HG03439 (cell line): ENCODE measurements around the gene MED25.
"Not testable (repeated sequence)": the region's sequence is repeated elsewhere in the genome, so short reads cannot be mapped to it uniquely, and the experiment has no call there.

Experiments used
- ATAC-seq: cut with Tn5 transposase; IDR thresholded peaks from one replicate; pipeline ENCODE4 v1.9.1; 2021; ENCODE audit warnings: mild to moderate bottlenecking, moderate library complexity; ENCODE audit not compliant: unreplicated experiment

MED25 gene

DNA sequence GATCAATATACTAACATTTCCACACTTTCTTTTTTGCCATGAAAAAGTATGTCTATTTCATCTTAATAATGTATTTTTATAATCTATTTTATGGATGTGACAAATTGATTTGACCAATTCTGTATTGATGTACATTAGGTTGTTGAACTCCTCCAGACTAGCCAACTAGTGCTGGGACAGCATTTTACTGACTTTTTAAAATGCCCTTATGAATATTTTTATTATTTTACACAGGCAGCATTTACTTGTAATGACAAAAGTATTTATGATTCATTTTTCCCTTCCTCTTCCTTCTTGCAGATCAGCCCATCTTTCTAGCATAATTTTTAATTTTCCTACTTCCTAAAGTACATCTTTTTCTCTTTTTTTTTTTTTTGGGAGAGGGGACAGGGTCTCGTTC, 4.1 kb upstream of the MED25 start:
- no peak for ATAC-seq

DNA sequence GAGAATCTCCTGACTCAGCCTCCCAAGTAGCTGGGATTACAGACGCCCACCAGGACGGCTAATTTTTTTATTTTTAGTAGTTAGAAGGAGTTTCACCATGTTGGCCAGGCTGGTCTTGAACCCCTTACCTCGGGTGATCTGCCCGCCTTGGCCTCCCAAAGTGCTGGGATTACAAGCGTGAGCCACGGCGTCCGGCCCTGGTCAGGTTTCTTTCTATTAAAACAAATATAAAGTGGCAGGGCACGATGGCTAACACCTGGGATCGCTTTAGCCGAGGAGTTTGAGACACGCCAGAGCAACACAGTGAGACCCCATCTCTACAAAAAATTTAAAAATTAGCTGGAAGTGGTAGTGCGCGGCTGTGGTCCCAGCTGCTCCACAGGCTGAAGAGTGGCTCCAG, 1.5 kb upstream of the MED25 start:
- no peak for ATAC-seq

DNA sequence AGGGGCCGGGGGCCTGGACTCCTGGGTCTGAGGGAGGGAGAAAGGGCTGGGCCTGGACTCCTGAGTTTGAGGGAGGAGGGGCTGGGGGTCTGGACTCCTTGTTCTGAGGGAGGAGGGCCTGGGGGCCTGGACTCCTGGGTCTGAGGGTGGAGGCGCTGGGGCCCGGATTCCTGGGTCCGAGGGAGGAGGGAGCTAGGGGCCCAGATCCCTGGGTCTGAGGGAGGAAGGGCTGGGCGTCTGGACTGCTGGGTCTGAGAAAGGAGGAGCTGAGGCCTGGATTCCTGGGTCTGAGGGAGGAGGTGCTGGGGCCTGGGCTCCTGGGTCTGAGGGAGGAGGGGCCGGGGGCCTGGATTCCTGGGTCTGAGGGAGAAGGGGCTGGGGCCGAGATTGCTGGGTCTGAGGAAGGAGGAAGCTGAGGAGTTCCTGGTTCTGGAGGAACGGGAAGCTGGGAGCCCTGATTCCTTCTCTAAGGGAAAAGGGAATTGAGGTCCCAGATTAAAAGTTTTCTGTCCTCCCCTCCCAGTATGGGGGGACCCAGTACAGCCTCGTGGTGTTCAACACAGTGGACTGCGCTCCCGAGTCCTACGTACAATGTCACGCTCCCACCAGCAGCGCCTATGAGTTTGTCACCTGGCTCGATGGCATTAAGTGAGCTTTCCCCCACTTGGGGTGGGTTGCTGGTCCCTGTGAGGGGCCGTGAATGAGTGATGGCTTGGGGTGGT, 721 bp downstream of the MED25 start:
- ATAC-seq = no peak

DNA sequence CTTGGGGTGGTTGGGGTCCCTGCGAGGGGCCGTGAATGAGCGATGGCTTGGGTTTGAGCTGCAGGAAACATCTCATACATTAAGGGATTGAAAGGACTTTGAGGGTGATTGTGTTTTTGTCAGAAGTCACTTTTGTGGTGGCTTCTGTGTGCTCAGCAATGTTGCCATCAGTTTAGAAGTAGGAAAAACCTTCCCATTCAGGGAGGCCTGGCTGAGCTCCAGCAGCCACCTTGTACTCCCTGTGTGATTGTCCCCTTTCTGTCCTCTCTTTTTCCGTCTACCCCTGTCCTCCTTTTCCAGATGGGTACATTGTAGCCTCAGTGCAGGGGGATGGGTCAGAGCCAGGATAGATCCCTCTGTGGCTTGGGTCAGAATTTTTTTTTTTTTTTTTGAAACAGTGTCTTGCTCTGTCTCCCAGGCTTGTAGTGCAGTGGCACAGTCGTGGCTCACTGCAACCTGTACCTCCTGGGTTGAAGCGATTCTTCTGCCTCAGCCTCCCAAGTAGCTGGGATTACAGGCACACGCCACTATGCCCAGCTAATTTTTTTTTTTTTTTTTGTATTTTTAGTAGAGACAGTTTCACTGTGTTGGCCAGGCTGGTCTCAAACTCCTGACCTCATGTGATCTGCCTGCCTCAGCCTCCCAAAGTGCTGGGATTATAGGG, 1.5 kb downstream of the MED25 start:
- not testable (repeated sequence) for ATAC-seq

DNA sequence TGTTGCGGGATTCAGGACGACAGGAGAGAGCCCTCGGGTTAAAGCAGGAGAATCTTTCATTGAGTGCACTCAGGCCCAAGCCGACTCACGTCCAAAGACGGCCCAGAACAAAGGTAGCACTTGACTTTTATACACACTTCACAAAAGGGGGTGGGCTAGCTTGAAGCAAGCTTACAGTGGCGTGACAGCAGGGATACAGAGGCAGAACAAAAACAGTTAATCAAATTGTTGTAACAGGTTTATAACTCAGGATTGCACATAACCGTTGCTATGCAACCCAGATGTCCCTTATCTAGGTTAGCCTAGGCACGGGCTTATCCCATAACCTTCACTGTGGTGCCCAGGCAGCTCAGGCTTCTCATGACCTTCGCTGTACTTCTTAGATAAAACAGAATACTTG, 2.0 kb downstream of the MED25 start:
- ATAC-seq = no peak

DNA sequence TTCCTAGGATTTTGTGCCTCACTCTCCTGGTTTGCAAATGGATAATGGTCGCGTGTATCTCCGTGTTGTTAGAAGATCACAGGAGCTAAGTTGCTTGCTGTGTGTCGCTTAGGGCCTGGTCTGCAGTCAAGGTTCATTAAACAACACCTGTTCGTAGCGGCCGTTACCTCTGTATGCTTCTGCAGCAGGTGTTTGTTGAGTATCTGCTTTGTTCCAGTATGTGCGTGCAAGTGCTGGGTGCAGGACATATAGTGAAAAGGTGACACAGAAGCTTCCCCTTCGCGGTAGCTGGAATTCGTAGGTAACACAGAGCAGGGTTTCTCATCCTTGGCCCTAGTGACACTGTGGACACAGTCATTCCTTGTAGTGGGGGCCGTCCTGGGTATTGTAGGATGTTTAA, 5.4 kb downstream of the MED25 start:
- no peak for ATAC-seq

DNA sequence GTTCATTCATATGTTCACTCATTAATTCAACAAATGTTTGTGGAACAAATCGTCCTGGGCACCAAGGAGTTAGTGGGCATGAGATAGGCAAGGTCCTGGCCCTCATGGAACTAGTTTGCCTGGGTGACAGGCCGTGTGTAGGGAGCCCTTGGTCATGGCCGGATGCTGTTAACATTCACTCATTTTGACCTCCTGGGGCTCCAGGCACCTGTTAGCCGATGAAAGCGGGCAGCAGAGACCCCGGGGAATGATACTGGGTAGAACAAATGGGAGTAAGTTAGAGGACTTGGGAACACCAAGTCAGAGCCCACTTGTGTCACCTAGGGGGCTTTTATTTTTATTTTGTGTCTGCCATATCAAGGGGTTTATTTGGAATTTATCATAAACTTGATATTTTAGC, 6.6 kb downstream of the MED25 start:
- ATAC-seq = no peak

DNA sequence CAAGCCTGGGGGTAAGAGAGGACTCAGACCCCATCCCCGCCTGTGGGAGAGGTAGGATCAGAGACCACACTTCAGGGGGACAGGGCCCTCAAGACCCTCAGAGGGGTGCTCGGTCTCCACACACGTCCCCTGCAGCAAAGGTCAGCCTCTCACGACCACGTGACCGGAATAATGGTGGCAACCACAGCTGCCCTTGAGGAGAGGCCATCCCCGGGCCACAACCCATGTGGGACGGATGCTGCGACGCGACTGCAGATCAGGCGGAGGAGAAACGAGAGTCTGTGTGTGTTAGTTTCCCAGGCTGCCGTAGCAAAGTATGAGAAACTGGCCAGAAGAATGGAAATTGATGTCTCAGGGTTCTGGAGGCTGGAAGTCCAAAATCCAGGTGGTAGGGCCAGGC, 8.9 kb downstream of the MED25 start:
- no peak for ATAC-seq

DNA sequence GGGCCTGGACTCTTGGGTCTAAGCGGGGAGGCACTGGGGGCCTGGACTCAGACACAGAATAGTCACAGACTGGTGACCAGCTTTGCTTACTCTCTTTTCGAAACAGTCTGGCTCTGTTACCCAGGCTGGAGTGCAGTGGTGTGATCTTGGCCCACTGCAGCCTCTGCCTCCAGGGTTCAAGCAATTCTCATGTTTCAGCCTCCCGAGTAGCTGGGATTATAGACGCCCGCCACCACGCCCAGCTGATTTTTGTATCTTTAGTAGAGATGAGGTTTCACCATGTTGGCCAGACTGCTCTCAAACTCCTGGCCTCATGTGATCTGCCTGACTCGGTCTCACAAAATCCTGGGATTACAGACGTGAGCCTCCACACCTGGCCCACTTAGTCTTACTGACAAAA, 11.1 kb downstream of the MED25 start:
- no peak for ATAC-seq

DNA sequence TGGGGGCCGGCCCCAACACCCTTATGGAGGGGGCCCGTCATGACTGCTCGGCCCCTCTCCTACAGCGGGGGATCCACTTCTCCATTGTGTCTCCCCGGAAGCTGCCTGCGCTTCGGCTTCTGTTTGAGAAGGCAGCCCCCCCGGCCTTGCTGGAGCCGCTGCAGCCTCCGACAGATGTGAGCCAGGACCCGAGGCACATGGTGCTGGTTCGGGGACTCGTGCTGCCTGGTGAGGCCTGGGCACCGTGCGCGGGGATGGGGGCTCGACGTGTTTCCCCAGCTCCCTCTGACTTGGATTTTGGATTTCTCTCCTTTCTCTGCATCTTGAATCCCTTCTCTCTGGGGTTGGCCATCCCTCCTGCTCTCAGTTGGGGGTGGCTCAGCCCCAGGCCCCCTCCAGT, 11.6 kb downstream of the MED25 start:
- ATAC-seq = no peak

DNA sequence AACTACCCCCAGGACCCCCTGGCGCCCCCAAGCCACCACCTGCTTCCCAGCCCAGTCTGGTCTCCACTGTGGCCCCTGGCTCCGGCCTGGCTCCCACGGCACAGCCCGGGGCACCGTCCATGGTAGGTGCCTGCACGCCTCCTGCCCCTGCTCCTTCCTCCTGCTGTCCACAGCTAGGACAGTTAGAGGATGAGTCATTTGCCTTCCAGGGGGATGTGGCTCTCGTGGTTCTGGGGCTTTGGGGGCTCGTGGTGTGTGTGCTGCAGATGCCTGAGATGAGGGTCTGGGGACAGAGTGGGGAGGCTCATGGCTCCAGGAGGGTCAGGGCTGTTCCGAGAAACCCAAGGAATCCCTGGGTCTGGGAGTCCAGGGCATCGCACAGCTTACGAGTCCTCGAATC, 12.7 kb downstream of the MED25 start:
- ATAC-seq = no peak

DNA sequence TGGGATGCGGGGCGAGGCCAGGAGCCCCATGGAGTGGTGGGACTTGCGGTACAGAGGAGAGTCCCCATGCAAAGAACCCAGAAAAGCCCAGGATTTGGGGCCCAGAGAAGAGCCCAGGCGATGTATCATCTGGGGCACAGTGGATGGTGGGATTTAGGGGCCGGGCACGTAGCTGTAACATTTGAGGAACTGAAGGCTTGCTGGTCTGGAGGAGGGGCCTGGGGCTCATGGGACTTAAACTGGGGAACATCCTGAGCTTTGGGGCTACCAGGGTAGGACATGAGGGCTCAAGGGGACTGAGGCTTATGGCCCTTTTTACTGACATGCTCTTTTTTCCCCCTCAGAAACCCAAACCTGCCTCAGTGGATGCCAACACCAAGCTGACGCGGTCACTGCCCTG, 13.5 kb downstream of the MED25 start:
- no peak for ATAC-seq

DNA sequence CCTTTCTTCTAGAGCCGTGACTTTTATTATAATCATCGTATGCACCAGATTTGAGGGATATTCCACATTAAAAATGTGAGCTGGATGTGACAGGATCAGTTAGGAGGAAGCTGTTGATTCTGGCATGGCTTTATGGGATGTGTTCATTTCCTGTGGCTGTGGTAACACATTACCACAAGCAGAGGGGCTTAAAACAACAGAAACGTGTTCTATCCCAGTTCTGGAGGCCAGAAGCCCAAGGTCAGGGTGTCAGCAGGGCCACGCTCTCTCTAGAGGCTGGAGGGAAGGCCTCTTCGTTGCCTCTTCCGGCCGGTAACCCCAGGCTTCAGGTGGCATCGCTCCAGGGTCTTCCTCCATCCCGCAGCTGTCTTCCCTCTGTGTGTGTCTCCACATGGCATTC, 14.5 kb downstream of the MED25 start:
- no peak for ATAC-seq

DNA sequence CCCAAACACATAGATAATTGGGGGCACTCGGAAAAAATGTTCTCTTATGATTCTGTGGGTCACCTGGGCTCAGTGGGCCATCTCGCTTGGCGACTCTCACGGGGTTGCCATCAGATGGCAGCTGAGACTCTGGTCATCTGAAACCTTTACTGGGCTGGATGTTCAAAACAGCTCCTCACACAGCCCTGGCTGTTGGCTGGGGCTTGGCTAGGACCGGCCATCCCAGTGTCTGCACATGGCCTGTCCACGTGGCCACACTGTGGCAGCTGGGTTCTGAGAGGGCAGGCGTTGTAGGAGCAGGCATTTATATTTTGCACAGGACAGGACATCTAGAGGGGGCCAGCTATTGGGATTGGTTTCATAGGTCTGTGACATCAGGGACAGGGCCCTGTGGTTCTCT, 15.5 kb downstream of the MED25 start:
- ATAC-seq = no peak

DNA sequence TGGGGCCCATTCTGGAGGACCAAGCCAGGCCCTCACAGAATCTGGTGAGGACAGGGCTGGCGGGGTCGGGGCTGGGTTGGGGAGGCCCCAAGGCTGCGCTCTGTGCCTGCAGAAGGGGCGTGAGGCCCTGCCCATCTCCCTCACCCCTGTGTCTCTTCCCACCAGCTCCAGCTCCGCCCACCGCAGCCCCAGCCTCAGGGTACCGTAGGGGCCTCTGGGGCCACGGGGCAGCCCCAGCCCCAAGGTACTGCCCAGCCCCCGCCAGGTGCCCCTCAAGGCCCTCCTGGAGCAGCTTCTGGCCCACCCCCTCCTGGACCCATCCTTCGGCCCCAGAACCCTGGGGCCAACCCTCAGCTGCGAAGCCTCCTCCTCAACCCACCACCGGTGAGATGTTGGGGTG, 17.5 kb downstream of the MED25 start:
- ATAC-seq = no peak

DNA sequence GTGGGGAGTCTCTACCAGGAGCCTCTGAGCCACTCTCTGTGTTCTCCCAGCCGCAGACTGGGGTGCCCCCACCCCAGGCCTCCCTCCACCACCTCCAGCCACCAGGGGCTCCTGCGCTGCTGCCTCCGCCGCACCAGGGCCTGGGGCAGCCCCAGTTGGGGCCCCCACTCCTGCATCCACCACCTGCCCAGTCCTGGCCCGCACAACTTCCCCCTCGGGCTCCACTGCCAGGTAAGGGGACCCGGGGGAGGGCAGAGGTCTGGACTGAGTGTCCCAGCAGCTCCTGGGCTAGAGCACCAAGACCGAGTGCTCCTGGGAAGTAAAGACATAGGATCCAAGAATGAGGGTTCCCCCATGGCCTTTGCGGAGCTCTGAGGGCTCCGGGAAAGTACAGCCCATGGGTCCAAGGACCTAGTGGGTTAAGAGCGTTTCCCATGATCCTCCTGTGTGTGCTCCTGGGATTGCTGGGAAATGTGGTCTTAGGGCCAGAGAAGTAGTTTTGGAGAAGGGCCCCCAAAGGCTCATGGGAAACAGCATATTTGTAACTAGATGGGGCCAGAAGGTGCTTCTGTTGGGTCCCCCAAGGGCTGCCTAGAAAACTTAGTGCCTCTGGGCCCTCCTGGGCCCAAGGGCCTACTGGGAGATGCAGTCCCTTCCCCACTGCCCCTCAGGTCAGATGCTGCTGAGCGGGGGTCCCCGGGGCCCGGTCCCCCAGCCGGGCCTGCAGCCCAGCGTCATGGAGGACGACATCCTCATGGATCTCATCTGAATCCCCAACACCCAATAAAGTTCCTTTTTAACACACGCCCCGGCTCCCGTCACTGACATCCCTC, 18.3 kb downstream of the MED25 start:
- no peak for ATAC-seq

DNA sequence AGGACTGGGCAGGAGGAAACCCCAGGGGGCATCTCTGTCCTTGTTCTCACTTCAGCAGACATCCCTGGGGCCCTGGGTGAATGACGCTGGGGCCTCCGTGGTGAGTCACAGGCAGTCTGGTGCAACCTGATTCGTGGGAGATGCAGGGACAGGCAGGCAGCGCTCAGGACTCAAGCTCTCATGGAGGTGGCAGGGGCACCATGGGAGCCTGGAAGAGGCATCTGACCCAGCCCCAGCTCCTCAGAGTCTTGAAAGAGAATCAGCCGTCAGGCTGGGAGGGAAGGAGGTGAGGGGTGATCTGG, 18.9 kb downstream of the MED25 start:
- no peak for ATAC-seq

DNA sequence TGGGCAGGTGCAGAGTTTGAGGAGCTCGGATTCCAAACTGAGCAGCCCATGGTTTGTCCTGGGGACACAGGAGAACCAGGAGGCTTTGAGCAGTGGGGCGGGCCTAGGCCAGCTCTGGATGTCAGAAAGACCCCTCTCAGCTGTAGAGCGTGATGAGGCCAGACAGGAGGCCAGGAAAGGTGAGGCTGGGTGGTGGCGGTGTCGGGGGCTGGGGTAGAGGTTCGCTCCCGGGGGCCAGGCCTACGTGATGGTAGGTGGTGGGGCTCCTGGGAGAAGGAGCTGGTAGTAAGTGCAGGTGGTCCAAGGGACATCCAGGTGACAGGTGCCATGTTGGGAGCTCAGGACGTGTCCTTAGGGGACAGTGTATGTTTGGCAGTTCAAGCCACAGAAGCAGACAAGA, 19.3 kb downstream of the MED25 start:
- ATAC-seq = no peak

DNA sequence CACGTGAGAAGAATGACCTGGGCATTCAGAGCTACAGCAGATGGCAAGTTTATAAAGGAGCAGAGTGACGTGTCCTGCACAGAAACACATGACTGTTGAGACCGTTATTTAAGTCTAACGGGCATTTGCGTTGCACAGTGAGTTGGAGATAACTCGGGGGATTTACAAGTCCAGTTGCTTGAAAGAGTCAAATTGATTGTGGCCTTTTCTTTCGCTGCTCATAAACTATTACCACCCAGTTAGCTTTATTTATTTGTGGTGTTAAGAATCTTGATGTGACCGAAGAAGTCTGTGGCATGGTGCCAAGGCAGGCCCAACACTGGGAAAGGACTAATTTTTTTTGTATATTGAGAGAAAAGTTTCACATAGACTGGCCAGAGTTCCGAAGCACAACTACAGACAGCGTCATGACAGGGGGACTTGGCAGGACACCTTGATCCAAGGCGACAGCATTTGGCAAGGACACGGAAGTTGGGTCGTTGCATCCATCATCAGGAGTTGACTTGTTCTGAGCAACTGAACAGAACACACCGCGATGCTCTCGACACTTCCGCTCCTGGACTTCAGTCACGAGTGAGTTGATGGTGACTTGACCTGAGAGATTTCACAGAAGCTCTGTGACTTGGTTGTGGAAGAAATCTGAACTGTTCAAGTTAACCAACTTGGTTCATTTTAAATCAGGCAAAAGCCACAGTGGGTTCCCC, 20.9 kb downstream of the MED25 start:
- ATAC-seq = no peak

DNA sequence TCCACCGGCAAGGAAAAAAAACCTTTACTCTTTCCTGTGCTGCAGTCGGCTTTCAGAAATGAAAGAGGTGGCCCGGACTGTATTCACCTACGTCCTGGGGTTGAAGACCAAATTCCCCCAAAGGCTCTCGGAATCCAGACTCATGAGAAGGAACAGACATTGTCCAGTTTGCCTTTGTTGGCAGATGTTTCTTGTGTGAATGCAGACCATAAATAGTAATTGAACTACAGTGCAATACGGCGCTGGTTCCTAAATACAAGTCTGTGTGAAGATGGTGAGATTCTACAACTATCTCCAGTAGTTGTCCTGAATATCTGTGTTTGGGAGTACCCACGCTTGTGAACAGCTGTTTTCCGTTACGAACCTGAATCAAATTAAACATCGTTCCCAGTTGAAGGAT, 21.6 kb downstream of the MED25 start:
- ATAC-seq = no peak

DNA sequence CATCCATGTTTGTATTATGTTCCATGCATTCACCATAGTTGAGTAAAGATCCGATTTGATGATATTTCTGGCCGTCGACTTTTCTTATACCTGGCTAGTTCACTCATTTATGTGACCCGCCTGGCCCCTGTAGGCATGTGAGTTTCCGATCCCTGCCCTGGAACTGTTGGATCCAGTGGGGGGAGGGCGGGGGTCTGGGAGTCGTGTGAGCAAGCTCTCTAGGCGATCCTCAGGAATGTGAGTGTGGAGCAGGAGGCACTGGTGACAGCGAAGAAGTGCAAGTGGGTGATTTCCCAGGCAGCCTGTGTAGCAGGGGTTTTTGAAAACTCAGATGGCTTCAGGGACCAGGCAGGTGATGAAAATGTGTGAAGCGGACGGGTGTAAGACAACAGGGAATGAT, 22.2 kb downstream of the MED25 start:
- ATAC-seq = no peak
